Measurements from ENCODE around the gene WDR74. TPM values are rescaled to one million over a fixed set of nuclear protein-coding genes. Genes with fewer than 3 reads are reported as not detected.

WDR74 gene
- total RNA-seq, 2 donors from 2014 or later: 87.2 to 105 TPM

DNA sequence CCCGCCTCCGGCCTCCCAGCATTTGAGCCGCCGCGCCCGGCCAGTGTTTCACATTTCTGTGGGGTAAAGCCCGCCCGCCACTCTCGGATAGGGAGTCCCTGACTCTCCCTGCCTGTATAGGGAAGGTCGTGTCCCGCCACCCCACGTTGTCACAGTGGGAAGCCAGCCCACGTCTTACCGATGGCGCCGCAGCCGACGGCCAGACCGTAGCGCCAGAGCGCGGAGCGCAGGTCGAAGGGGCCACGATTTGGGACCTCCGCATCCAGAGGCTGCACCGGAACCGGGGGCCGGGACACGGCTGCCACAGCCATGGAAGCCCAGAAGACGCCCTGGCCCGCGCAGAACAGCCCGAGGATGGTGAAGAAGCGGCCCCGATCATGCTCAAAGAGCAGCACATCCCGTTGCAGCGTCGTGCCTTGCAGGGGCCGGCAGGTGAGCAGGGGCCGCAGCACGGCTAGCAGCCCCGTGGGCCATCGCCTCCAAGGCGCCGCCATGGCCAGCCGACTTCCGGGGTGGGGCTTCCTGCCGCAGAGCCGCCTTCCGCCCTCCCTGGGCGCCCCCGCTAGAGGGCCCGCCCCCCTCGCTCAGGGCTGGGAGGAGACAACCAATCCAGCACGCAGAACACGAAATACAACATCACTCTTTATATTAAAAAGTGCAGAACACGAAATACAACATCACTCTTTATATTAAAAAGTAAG is 47.7 kb downstream of the WDR74 start, which contains the start of gene TMEM223:
TMEM223 (minus strand) TSS at position 506 of the 701 bp plus-strand sequence; CDS start at position 494, 12 bp downstream.
- DNase-seq (ENCODE audit: low spot score in 2 of 2) (peak; percentile 87 to 94), ATAC-seq (peak; percentile 74 to 80)
- Mint-ChIP-seq H3K36me3 (peaks cover 43 to 46% of the 10 kb centered on the region in 2 donors), H3K27ac (peak within 1 kb of the TSS; percentile 90 to 98), H3K9me3 (no peaks in the 10 kb centered on the region)

GRCh38 chr11:62789576-62789975 is 49.8 kb downstream of the WDR74 start:
- H3K27ac Mint-ChIP-seq: peak overlapping the region; percentile 75 to 90
- DNase-seq (ENCODE audit: low spot score in 2 of 2): no peak
- peaks cover 33 to 40% of the 10 kb centered on the region in 2 donors for H3K36me3 Mint-ChIP-seq
- ATAC-seq: no peak
- no peaks in the 10 kb centered on the region for H3K9me3 Mint-ChIP-seq

- no peaks in the 10 kb centered on the region for H3K9me3 Mint-ChIP-seq
- DNase-seq (ENCODE audit: low spot score in 2 of 2) (no peak), ATAC-seq (no peak)
- H3K27ac Mint-ChIP-seq: peak overlapping the region; percentile 75 to 90
- H3K36me3 Mint-ChIP-seq: peaks cover 33 to 37% of the 10 kb centered on the region in 2 donors
These were observed 50.4 kb downstream of the WDR74 start for GRCh38 chr11:62788991-62789390.

DNA sequence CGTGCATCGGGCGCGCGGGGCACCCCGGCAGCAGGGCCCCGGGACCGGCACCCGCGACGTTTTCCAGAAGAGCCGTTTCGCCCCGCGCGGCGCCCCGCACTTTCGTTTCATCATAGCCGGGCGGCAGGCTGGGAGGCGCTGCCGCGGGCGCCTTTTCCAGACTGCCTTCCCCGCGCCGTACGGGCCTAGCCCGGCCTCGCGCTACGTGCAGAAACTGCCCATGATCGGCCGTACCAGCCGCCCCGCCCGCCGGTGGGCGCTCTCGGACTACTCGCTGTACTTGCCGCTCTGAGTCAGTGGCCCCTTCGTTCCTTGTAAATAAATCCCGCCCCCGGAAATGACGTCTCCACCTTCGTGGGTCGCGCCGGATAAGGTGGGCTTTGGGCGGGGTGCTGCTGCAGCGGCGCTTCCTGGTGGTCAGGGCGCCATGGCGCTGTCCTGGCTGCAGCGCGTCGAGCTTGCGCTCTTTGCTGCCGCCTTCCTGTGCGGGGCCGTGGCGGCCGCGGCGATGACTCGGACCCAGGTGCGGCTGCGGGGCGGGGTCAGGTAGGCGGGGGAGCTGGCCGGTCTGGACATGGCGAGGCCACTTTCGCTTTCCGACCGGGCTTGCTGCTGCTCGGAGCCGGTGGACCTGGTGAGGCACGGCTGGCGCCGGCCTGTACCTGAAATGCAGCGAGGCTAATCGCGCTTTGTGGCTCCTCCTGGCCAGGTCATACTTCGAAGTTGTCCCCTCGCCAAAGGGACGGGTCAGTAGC is 52.2 kb downstream of the WDR74 start, which contains the start of gene TMEM179B:
TMEM179B (plus strand) TSS at position 398 of the 755 bp plus-strand sequence; CDS start at position 428, 30 bp downstream.
- H3K36me3 Mint-ChIP-seq: peaks cover 32 to 34% of the 10 kb centered on the region in 2 donors

DNA sequence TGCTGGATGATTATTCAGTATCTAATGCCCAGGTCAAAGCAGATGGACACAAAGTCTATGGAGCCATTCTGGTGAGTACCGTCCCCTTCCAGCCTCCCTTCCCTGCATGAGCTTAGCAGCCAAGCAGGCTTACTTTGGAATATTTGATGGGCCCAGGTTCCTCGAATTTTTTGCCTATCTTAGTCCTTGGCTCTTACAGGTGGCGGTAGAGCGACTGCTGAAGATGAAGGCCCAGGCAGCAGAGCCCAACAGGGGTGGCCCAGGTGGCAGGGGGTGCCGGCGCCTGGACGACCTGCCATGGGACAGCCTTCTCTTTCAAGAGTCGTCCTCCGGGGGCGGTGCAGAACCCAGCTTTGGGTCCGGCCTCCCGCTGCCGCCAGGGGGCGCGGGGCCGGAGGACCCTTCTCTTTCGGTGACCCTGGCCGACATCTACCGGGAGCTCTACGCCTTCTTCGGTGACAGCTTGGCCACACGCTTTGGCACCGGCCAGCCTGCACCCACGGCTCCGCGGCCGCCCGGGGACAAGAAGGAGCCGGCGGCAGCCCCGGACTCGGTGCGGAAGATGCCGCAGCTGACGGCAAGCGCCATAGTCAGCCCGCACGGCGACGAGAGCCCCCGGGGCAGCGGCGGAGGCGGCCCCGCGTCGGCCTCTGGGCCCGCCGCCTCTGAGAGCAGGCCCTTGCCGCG is 52.9 kb downstream of the WDR74 start:
- Mint-ChIP-seq H3K27ac (peak overlapping the region; percentile 66 to 90), H3K36me3 (peaks cover 27 to 29% of the 10 kb centered on the region in 2 donors), H3K9me3 (no peaks in the 10 kb centered on the region)
- ATAC-seq (peak; percentile 69 to 74), DNase-seq (ENCODE audit: low spot score in 2 of 2) (peak; percentile 91)

More for the DNA sequence above, 52.2 kb downstream of the WDR74 start, which contains the start of gene TMEM179B:
- peak within 1 kb of the TSS; percentile 90 to 91 for H3K27ac Mint-ChIP-seq
- DNase-seq (ENCODE audit: low spot score in 2 of 2) (peak; percentile 94 to 97), ATAC-seq (peak; percentile 79 to 80)
- H3K9me3 Mint-ChIP-seq: no peaks in the 10 kb centered on the region

Other genes with a start within 250 kb of the WDR74 start
- gene TUT1, start 248.1 kb downstream of the WDR74 start, total RNA-seq: 10 to 100 TPM; 31.8 to 34.9 TPM
- 100 to 1,000 TPM; 180 to 259 TPM for gene MTA2, start 237.7 kb downstream of the WDR74 start, total RNA-seq
- gene EML3, start 226.8 kb downstream of the WDR74 start, total RNA-seq: 100 to 1,000 TPM; 104 to 141 TPM
- gene ROM1, start 226.3 kb downstream of the WDR74 start, total RNA-seq: 1 to 10 TPM; 1.1 to 1.9 TPM
- 10 to 100 TPM; 69.6 to 79.5 TPM for gene B3GAT3, start 217.6 kb downstream of the WDR74 start, total RNA-seq
- gene GANAB, start 193.0 kb downstream of the WDR74 start, total RNA-seq: 100 to 1,000 TPM; 187 to 241 TPM
- 10 to 100 TPM; 11.8 to 32.5 TPM for gene INTS5, start 186.3 kb downstream of the WDR74 start, total RNA-seq
- gene C11orf98, start 174.4 kb downstream of the WDR74 start, total RNA-seq: 100 to 1,000 TPM in 1 of 2 donors, 10 to 100 TPM in 1; 62.0 to 103 TPM
- gene CSKMT, start 174.3 kb downstream of the WDR74 start, total RNA-seq: 10 to 100 TPM; 20.7 to 34.4 TPM
- 1 to 10 TPM in 1 of 2 donors, under 1 TPM in 1; 0.87 to 4.7 TPM for gene UQCC3, start 167.9 kb downstream of the WDR74 start, total RNA-seq
- 10 to 100 TPM; 16.6 to 24.3 TPM for gene LBHD1, start 167.3 kb downstream of the WDR74 start, total RNA-seq
- 100 to 1,000 TPM in 1 of 2 donors, 10 to 100 TPM in 1; 97.2 to 129 TPM for gene UBXN1, start 160.5 kb downstream of the WDR74 start, total RNA-seq
- under 1 TPM; 0.48 to 0.49 TPM for gene LRRN4CL, start 150.1 kb downstream of the WDR74 start, total RNA-seq
- 10 to 100 TPM; 28.8 to 42.6 TPM for gene BSCL2, start 132.2 kb downstream of the WDR74 start, total RNA-seq
- gene GNG3, start 131.9 kb downstream of the WDR74 start, total RNA-seq: not detected
- 10 to 100 TPM; 54.4 to 63.2 TPM for gene HNRNPUL2, start 112.1 kb downstream of the WDR74 start, total RNA-seq
- 10 to 100 TPM; 55.6 to 68.9 TPM for gene TTC9C, start 111.1 kb downstream of the WDR74 start, total RNA-seq
- 10 to 100 TPM in 1 of 2 donors, 1 to 10 TPM in 1; 7.8 to 23.9 TPM for gene ZBTB3, start 85.4 kb downstream of the WDR74 start, total RNA-seq
- 100 to 1,000 TPM; 116 to 172 TPM for gene POLR2G, start 78.0 kb downstream of the WDR74 start, total RNA-seq
- 10 to 100 TPM; 16.7 to 32.2 TPM for gene TAF6L, start 68.2 kb downstream of the WDR74 start, total RNA-seq
- 10 to 100 TPM; 19.5 to 20.9 TPM for gene TMEM179B, start 52.2 kb downstream of the WDR74 start, total RNA-seq
- 10 to 100 TPM in 1 of 2 donors, 1 to 10 TPM in 1; 8.9 to 11.3 TPM for gene TMEM223, start 47.6 kb downstream of the WDR74 start, total RNA-seq
- gene NXF1, start 34.1 kb downstream of the WDR74 start, total RNA-seq: 100 to 1,000 TPM; 104 to 132 TPM
- gene STX5, start 7.5 kb downstream of the WDR74 start, total RNA-seq: 10 to 100 TPM; 23.0 to 61.3 TPM
- gene TEX54, start 6.7 kb downstream of the WDR74 start, total RNA-seq: under 1 TPM in 1 of 2 donors, not detected in 1; 0.70 TPM
- gene SLC3A2, start 41.3 kb upstream of the WDR74 start, total RNA-seq: 100 to 1,000 TPM; 295 to 308 TPM
- not detected for gene CHRM1, start 81.8 kb upstream of the WDR74 start, total RNA-seq
- not detected for gene SLC22A6, start 145.4 kb upstream of the WDR74 start, total RNA-seq
- not detected for gene SLC22A8, start 176.3 kb upstream of the WDR74 start, total RNA-seq

Data from activated naive CD4-positive, alpha-beta T cell treated with anti-CD3 and anti-CD28 coated beads, Interleukin-2, amount 50 U/mL, for 72 hours (primary cell).